GM12874 (cell line): ENCODE results near the gene SLC44A5.

Experiments used
- TF ChIP-seq, protein P1 (sequence below): IDR thresholded peaks from 2 replicates; pipeline ENCODE4 v1.5.1; 2011; ENCODE audit warnings: low read depth, mild to moderate bottlenecking, control low read depth, low read length, moderate library complexity; ENCODE audit not compliant: insufficient read depth

The SLC44A5 gene

DNA sequence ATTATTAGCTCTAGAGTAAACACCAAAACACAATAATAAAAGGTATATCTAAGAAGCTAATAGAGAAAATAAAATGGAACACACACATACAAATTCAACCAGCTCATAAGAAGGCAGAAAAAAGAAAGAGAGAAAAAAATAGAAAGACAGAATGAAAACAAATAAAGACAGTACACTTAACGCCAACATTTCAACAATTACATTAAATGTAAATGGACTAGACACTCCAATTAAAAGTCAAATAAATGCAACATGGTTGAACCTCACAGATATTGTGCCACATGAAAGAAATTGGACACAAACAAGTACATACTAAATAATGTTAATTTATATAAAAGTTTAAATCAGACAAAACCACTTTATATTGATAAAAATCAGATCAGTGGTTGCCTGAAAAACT, 56.0 kb downstream of the SLC44A5 start:
- TF ChIP-seq, protein P1, sequence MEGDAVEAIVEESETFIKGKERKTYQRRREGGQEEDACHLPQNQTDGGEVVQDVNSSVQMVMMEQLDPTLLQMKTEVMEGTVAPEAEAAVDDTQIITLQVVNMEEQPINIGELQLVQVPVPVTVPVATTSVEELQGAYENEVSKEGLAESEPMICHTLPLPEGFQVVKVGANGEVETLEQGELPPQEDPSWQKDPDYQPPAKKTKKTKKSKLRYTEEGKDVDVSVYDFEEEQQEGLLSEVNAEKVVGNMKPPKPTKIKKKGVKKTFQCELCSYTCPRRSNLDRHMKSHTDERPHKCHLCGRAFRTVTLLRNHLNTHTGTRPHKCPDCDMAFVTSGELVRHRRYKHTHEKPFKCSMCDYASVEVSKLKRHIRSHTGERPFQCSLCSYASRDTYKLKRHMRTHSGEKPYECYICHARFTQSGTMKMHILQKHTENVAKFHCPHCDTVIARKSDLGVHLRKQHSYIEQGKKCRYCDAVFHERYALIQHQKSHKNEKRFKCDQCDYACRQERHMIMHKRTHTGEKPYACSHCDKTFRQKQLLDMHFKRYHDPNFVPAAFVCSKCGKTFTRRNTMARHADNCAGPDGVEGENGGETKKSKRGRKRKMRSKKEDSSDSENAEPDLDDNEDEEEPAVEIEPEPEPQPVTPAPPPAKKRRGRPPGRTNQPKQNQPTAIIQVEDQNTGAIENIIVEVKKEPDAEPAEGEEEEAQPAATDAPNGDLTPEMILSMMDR, result no peak

DNA sequence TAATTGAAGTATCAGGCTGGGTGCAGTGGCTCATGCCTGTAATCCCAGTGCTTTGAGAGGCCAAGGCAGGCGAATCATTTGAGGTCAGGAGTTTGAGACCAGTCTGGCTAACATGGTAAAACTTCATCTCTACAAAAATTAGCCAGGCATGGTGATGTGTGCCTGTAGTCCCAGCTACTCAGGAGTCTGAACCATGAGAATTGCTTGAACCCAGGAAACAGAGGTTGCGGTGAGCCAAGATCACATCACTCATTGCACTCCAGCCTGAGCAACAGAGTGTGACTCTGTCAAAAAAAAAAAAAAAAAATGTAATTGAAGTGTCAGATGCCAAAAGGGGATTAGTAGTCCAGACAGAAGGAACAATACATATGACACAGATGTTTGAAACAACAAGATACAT, 56.7 kb downstream of the SLC44A5 start:
- TF ChIP-seq, protein P1, result no peak

DNA sequence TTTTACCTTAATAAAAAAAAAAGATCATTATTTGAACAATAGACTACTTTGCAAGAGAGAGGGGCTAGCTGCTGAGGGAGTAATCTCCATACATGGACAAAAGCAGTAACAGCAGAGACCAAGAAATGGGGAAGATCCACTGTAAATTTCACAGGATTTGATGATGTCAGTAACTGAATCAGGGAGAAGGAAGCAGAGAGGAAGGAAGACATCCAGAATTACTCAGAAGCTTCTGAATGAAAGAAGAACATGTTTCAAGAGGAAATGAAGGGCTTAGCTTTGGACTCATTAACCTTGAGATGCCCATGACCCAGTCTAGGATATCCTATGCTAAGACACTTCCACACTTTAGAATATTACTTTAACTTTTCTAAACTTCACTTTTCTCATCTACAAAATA, 60.4 kb downstream of the SLC44A5 start:
- TF ChIP-seq, protein P1, result no peak

DNA sequence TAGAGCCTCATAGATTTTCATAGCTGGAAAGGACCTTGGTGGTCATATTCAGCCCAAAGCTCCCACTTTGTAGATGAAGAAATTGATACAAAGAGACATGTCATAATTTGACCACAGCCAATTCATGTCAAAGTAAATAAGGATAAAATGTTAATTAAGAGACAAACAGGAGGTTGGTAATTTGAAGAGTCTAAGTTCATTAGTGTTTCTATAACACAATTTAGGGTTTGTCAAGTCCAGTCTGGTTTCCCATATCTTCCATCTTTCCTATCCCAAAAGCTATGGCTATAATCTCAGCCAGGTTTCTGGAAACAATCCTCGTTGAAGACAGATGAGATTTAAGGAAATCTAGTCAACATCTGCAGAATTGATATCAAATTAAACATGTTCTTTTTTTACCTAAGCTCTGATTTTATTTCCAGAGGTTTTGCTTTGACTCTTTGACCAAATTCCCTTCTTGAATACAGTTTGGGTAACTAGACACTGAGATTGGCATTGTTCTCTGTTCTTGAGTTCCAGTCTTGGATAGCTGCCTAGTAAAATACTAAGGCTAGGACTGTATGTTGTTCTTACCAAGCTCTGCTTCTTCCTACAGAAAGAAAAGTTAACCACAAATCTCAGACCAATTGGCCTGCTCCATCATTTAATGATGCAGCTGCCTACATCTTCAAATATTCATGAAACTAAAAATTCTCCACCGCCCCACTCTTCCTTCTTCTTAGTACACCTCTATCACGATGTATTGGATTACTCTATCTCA, 62.0 kb downstream of the SLC44A5 start:
- TF ChIP-seq, protein P1, result no peak

DNA sequence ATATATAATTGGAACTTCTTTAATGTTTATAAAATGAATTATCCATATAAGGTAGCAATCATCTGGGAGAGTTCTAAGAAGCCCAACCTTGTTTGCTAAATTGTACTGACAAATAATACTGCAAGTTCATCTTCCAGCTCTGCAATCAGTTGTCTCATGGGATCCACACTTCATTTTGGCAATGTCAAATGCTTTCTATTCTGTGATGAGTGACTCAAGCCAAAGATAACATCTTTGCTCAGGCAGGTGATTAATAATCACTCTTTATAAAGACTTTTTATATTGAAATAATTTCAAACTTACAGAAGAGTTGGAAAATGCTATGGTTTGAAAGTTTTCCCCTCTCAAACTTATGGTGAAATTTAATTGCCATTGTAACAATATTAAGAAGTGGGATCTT, 67.2 kb downstream of the SLC44A5 start:
- TF ChIP-seq, protein P1, result no peak

DNA sequence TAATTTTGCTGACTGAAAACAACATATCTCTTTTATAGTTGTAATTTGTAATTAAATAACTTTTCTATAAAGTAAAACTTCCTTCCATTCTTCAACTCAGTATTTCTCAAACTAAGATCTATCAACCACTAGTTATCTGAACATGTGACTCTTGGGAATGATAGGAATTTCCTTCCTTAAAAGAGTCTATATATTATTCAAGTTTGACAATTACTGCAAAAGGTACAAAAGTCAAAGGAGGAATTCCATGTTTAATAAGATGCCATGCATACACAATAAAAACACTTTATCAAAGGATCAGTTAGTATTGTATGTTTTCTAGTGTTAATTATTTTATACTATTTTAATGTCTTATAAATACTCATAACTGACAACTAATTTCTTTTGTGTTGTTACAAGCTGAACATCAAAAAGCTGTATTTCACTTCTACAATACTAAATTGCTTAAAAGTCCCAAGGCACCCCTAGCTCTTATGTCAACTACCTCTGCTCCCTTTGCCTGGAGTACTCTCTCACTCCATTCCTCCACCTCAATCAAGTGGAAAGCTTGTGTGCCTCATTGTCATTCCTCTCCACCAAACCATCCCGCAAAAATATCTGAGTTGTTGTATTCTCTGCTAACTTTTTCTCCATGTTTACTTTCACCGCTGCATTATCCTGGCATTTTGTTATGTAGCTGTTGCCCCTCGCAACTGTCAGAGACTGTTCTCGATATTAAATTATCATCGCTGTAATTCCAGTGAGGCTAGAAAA, 67.9 kb downstream of the SLC44A5 start:
- TF ChIP-seq, protein P1, result no peak

DNA sequence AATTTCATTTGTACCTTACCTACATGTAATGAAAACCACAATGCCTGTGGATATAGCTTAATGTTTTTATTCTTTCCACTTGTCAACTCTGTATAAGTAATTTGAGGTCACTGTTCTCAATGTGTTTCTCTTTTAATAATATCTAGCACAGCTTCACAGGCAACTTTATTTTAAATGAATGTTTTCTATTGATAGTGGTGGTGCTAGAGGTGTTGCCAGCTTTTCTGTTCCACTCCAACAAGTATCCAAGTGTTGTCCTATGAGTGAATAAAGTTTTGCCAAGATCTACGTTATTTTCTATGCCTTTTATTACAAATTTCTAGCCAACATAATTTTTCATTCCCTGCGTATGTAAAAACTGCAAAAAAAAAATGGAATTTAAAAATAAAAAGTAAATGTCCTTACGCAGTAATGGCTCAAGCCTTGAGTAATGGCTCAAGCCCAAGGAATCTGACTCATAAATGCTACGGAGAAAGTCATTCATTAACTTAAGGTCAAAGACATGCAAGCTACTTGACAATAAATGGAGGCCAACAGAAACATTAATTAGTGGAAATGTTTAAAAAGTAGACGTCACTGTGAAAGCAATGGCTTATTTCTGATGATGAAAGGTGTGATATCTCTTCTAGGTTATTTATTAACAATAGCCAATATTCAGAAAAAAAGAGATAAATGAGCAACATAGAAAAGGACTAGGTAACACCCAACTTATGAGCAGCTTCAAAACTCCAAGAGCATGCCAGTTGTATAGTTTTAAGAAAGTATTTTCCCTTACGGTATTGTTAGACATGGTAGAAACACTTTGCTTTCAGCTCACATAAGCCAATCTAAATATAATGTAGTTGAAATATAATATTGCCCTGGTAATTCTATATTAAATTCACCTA, 71.4 kb downstream of the SLC44A5 start:
- TF ChIP-seq, protein P1, result no peak
